Measurements from ENCODE around the gene GLP2R.

- TF ChIP-seq CTCF (IDR thresholded peaks at IDR 0.05; ENCODE audit: low read length) = no peak
- no peak for TF ChIP-seq EZH2 (optimal IDR thresholded peaks at IDR 0.05; ENCODE audit: low read depth, low read length)
These were observed at the start of gene GLP2R for GRCh38 chr17:9825641-9826150.
